Measurements from ENCODE around the gene TRERF1. TPM values are rescaled to one million over a fixed set of nuclear protein-coding genes. Genes with fewer than 3 reads are reported as not detected.
"Not testable (repeated sequence)": the region's sequence is repeated elsewhere in the genome, so short reads cannot be mapped to it uniquely, and the experiment has no call there.

TRERF1 gene
- total RNA-seq, 1 donor from 2014 or later = 1.5 TPM

DNA sequence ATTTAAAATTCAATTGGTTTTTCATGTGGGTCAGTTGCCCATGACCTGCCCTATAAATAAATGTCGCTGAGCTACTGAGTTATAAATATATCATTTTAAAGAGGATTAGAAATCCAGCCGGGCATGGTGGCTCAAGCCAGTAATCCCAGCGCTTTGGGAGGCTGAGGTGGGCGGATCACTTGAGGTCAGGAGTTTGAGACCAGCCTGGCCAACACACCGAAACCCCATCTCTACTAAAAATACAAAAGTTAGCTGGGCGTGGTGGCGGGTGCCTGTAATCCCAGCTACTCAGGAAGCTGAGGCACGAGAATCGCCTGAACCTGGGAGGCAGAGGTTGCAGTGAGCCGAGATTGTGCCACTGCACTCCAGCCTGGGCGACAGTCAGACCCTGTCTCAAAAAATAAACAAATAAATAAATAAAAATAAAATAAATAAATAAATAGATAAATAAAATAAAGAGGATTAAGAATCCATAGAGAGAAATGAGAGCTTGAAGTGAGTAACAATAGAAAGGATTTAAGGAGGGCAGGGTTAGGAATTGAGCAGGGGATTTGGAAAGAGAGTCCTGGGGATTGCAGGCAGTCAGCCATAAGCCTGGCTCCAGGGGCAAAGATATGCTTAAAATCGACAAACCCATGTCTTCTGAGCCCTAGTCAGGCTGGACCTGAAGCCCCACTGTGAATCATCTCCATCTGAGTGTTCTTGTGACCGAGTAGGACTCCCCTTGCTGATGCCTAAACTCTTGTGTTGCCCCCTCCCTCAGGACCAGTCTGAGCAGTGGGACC is 249.4 kb downstream of the TRERF1 start:
- ATAC-seq (ENCODE audit: poor library complexity); intact Hi-C loops (cut with DNase I); DNase-seq: not testable (repeated sequence)

DNA sequence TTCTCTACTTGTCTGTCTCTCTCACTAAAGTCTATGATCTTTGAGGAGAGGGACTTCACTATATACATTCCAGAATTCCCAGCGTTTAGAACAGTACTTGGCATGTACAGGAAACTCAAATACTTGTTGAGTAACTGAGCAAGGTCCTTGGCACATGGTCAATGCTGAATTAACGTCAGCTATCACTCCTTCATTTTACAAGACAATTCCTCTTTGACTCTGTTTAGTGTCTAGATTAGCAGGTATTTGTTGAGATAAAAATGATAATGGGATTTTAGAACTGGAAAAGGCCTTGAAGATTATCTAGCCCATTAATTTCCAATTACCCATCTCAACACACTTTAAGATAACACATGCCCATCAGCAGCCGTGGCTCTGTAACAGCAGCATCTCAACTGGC is 250.3 kb downstream of the TRERF1 start:
- no peak for ATAC-seq (ENCODE audit: poor library complexity)
- DNase-seq = no peak
- intact Hi-C loops (cut with DNase I) = no loop called here

DNA sequence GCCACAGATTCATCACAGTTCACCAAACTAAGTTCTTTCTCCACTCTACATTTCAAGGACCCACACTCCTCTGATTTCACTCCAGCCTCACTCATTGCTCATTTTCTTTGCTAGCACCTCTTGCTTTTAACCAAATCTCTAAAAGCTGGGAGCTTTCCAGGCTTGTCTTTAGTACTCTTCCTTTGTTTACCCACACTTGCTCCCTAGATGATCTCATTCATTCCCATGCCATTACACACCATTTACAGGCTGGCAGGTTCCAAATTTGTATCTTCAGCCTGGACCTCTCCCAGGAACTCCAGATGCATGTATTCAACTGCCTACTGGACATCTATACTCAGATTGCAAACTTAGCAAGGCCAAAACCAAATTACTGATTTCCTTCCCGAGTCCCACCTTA is 251.7 kb downstream of the TRERF1 start:
- intact Hi-C loops (cut with DNase I) = no loop called here
- no peak for ATAC-seq (ENCODE audit: poor library complexity)
- DNase-seq = no peak

- DNase-seq (no peak), ATAC-seq (ENCODE audit: poor library complexity) (no peak)
- intact Hi-C loops (cut with DNase I) = no loop called here
Observed at GRCh38 chr6:42199106-42199981, 252.4 kb downstream of the TRERF1 start.

DNA sequence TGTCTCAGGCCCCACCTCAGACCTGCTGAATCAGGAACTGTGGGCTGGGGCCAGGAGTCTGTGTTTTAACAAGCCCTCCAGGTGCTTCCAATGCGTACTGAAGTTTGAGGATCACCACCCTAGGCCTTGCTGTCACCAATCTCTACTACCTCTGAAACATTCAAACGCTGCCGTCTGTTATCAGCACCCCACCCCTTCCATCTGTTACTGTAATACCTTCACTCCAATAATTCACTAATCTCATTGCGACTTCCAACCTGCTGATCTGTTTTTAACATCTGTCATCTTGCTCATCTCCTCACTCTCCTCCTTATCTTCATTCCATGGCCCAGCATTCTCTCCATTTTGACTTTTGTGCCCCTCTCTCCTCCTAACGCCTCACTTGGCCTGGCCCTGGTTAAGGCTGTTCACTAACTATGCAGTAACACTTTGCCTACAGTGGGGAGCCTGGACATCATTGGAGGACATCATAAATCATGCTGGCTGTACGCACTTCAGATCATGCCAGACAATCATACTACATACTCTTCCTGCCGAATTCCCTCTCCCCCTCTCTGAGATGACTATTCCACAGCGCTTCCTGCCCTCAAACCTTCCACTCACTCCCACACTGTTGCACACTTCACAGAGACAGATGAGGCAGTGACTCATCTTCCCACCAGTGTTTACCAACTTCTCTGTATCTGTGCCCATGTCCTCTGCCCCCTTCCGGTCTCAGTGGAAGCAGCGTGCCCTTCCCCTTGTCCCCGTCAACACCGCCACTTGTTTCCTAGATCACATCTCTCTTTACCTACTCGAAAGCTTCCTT is 254.0 kb downstream of the TRERF1 start:
- DNase-seq = no peak
- intact Hi-C loops (cut with DNase I) = no loop called here
- no peak for ATAC-seq (ENCODE audit: poor library complexity)

DNA sequence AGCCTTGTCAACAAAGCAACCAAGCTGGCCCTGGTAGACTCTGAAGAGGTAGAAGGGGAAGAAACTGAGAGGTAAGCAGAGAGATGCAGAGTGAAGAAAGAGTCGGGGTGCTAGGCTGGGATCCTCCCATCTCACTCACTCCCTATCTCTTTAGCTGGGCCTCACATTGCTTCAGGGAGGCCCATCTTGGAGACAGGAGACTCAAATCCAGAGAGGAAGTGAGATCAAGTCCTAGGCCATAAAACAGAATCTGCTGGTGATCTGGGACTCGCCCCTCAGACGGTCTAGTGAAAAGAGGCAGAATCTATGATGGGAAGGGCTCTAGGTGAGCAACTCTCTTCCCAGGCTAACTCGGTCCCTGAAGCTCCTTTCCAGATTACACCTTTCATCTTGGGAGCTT is 256.3 kb downstream of the TRERF1 start:
- ATAC-seq (ENCODE audit: poor library complexity) (no peak), DNase-seq (no peak)
- intact Hi-C loops (cut with DNase I) = no loop called here

DNA sequence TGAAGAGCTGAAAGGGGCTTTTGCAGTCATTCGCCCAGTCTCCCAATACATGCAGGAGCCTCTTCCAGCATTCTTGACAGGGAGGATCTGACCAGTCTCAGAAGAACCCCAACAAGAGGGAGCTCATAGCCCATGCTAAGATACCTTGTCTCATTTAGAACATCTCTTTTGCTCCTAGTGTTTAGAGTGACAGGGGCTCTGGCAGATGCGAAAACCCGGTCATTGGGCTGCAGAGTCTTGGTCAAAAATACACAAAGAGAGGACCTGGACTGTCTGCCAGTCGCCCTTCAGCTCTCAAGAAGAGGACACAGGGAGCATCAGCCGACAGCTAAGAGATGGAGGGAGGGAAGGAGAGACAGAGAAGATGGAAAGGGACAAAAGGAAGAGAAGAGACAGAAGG is 257.7 kb downstream of the TRERF1 start:
- ATAC-seq (ENCODE audit: poor library complexity) = no peak
- intact Hi-C loops (cut with DNase I) = no loop called here
- DNase-seq = no peak

DNA sequence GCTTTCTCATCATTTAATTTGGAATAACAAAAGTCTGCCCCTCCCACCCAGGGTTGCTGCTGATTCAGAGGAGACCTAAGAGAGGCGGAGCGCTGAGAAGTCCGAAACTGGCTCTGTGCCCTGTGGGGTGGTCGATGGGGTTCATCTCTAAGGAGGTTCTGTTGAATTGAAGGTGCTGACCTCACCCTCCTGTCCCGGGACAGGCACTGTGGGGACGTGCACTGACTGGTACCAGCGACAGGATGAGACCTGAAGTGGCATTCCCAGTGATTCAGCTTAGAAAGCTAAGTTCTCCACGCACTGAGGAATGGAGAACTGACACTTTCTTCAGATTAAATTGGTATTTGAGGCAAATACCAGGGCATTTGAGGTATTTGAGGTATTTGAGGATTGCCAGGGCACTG is 258.2 kb downstream of the TRERF1 start:
- intact Hi-C loops (cut with DNase I) = no loop called here
- no peak for DNase-seq
- ATAC-seq (ENCODE audit: poor library complexity) = no peak

DNA sequence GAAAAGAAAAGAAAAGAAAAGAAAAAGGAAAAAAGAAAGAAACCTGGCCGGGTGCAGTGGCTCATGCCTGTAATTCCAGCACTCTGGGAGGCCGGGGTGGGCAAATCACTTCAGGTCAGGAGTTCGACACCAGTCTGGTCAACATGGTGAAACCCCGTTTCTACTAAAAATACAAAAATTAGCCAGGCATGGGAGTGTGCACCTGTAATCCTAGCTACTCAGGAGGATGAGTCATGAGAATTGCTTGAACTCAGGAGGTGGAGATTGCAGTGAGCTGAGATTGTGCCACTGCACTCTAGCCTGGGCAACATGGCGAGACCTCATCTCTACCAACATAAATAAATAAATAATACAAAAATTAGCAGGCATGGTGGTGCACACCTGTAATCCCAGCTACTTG is 259.3 kb downstream of the TRERF1 start:
- intact Hi-C loops (cut with DNase I); DNase-seq; ATAC-seq (ENCODE audit: poor library complexity): not testable (repeated sequence)

DNA sequence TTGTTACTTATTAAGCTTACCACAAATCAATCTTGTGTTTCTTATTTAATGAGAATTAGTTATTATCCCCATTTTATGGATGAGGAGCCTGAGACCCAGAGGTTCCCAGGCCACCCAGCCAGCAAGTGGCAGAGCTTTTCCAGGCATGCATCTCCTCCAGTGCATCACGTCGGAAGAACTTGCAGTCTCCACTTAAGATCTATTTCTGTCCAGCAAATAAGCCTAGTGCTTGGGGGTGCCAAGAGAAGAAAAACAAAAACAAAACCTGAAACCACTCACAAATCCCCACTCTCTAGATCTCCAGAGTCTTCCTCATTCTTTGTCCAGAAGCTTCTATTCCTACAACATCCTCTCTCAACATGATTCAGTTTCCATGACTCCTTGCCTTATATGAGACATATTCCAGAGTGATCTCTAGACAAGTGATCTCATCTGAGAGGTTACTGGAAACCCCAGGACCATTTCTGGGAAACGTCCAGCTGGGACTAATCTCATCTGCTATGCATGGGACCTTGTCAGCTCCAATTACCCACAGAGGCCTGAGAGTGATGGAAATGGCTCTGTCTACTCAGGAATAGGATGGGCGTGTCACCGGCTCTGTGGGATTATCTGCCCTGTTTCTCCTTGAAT is 261.1 kb downstream of the TRERF1 start:
- DNase-seq = no peak
- intact Hi-C loops (cut with DNase I) = no loop called here
- ATAC-seq (ENCODE audit: poor library complexity) = no peak

GRCh38 chr6:42188406-42188805 is 263.3 kb downstream of the TRERF1 start:
- no peak for ATAC-seq (ENCODE audit: poor library complexity)
- no peak for DNase-seq
- intact Hi-C loops (cut with DNase I) = no loop called here

- ATAC-seq (ENCODE audit: poor library complexity) = no peak
- intact Hi-C loops (cut with DNase I) = no loop called here
- DNase-seq = no peak
Observed at GRCh38 chr6:42185597-42185996, 266.1 kb downstream of the TRERF1 start.

GRCh38 chr6:42184475-42184874 is 267.3 kb downstream of the TRERF1 start:
- ATAC-seq (ENCODE audit: poor library complexity) (no peak), DNase-seq (no peak)
- intact Hi-C loops (cut with DNase I) = no loop called here

GRCh38 chr6:42182101-42182500 is 269.6 kb downstream of the TRERF1 start:
- DNase-seq = no peak
- ATAC-seq (ENCODE audit: poor library complexity) = no peak
- intact Hi-C loops (cut with DNase I) = no loop called here

- intact Hi-C loops (cut with DNase I) = no loop called here
- DNase-seq (no peak), ATAC-seq (ENCODE audit: poor library complexity) (no peak)
Observed at GRCh38 chr6:42179945-42180313, 271.8 kb downstream of the TRERF1 start.

- intact Hi-C loops (cut with DNase I) = no loop called here
- no peak for ATAC-seq (ENCODE audit: poor library complexity)
- no peak for DNase-seq
Observed at GRCh38 chr6:42179261-42179944, 272.3 kb downstream of the TRERF1 start.

DNA sequence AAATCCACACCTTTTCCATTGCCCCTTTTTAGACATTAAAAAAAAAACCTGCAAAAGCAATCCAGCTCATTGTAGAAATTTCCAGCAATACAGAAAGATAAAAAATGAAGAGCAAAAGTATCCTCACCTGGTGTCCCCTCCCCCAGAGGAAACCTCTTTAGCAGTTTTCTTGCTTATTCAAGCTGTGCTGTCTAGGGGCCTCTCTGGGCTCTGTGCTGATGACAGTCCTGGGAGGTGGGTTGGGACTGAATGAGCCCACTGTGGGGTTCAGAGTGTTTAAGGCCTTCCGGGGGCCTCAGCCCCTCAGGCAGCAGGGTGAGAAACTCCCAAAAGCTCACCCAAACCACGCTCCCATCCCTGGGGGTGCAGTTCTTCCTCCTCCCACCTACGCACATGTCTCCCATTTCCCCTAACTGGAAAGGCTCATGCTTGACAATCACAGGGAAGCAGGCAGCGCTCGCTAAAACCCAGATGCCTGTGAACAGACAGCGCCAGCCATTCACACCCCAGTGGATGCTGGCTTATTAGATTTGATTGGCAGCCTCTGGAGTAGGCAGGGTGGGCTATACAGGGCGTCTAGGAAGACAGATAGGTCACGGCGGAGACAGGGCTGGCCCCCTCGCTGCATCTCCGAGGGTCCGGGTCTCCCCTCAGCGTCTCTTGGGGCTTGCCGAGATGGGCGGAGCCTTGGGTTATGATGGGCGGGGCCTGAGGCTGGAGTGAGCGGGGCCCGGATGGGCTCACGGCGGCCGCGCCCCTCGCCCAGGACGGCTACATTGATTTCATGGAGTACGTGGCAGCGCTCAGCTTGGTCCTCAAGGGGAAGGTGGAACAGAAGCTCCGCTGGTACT is 274.0 kb downstream of the TRERF1 start:
- intact Hi-C loops (cut with DNase I) = no loop called here
- ATAC-seq (ENCODE audit: poor library complexity) = no peak
- no peak for DNase-seq

Measured in Right ventricle myocardium superior (tissue), 1 donor.